Nephron progenitor cell (in vitro differentiated cells): ENCODE data around the gene NFE2L2.

Source experiments
- DNase-seq: peaks from one replicate; pipeline ENCODE4 v3.0.0; 2021
- H3K27ac Mint-ChIP-seq: 2 replicates; pipeline ENCODE4 v1.8.0; 2021; ENCODE audit warnings: mild to moderate bottlenecking, moderate library complexity, mixed read lengths
- H3K27me3 Mint-ChIP-seq: 2 replicates; pipeline ENCODE4 v1.8.0; 2021; ENCODE audit warnings: mild to moderate bottlenecking, low read depth, mixed read lengths; ENCODE audit not compliant: poor library complexity
- H3K36me3 Mint-ChIP-seq: 2 replicates; pipeline ENCODE4 v1.8.0; 2021; ENCODE audit warnings: low read depth, mixed read lengths
- H3K4me1 Mint-ChIP-seq: 2 replicates; pipeline ENCODE4 v1.8.0; 2021; ENCODE audit warnings: mixed read lengths
- H3K4me3 Mint-ChIP-seq: 2 replicates; pipeline ENCODE4 v1.8.0; 2021; ENCODE audit warnings: mild to moderate bottlenecking, moderate library complexity, mixed read lengths
- H3K9me3 Mint-ChIP-seq: 2 replicates; pipeline ENCODE4 v1.8.0; 2021; ENCODE audit warnings: mild to moderate bottlenecking, moderate library complexity, mixed read lengths
- CTCF ChIP-seq: fragments of 200-600 bp; sonication (generic); IDR thresholded peaks from 2 replicates; pipeline ENCODE4 v1.5.0; 2021; ENCODE audit warnings: antibody characterized with exemption

NFE2L2 gene

GRCh38 chr2:177246000-177246399 lies 18.5 kb downstream of the NFE2L2 start:
- H3K36me3 Mint-ChIP-seq: peaks cover 24% of the 10 kb centered on the region
- peaks cover 27% of the 10 kb centered on the region for H3K4me1 Mint-ChIP-seq
- no peak overlapping the region for H3K4me3 Mint-ChIP-seq
- TF ChIP-seq CTCF: no peak
- H3K9me3 Mint-ChIP-seq: no peaks in the 10 kb centered on the region
- no peaks in the 10 kb centered on the region for H3K27me3 Mint-ChIP-seq
- DNase-seq: no peak
- H3K27ac Mint-ChIP-seq: no peak overlapping the region

- Mint-ChIP-seq H3K4me1 (peaks cover 36% of the 10 kb centered on the region), H3K4me3 (no peak overlapping the region)
- no peak for DNase-seq
Measured at GRCh38 chr2:177245010-177245422, 19.5 kb downstream of the NFE2L2 start.

GRCh38 chr2:177244244-177244771 lies 20.2 kb downstream of the NFE2L2 start:
- TF ChIP-seq CTCF: no peak
- Mint-ChIP-seq H3K4me3 (no peak overlapping the region), H3K36me3 (peaks cover 27% of the 10 kb centered on the region), H3K27me3 (no peaks in the 10 kb centered on the region), H3K4me1 (peaks cover 39% of the 10 kb centered on the region), H3K9me3 (no peaks in the 10 kb centered on the region), H3K27ac (no peak overlapping the region)
- DNase-seq: no peak

More at GRCh38 chr2:177245010-177245422, 19.5 kb downstream of the NFE2L2 start:
- Mint-ChIP-seq H3K27me3 (no peaks in the 10 kb centered on the region), H3K36me3 (peaks cover 25% of the 10 kb centered on the region), H3K9me3 (no peaks in the 10 kb centered on the region), H3K27ac (peak overlapping the region; percentile 10)
- TF ChIP-seq CTCF: no peak

- H3K27me3 Mint-ChIP-seq: no peaks in the 10 kb centered on the region
- TF ChIP-seq CTCF: no peak
- H3K4me3 Mint-ChIP-seq: no peak overlapping the region
- no peaks in the 10 kb centered on the region for H3K9me3 Mint-ChIP-seq
- no peak for DNase-seq
- peaks cover 24% of the 10 kb centered on the region for H3K36me3 Mint-ChIP-seq
- H3K4me1 Mint-ChIP-seq: peaks cover 39% of the 10 kb centered on the region
- H3K27ac Mint-ChIP-seq: peak overlapping the region; percentile 92
Measured at GRCh38 chr2:177243476-177243875, 21.1 kb downstream of the NFE2L2 start.

GRCh38 chr2:177243073-177243472 lies 21.5 kb downstream of the NFE2L2 start:
- H3K36me3 Mint-ChIP-seq: peaks cover 24% of the 10 kb centered on the region
- no peak for TF ChIP-seq CTCF
- H3K4me1 Mint-ChIP-seq: peaks cover 39% of the 10 kb centered on the region
- no peak for DNase-seq
- no peaks in the 10 kb centered on the region for H3K27me3 Mint-ChIP-seq
- no peak overlapping the region for H3K4me3 Mint-ChIP-seq
- peak overlapping the region; percentile 92 for H3K27ac Mint-ChIP-seq
- H3K9me3 Mint-ChIP-seq: no peaks in the 10 kb centered on the region
